ENCODE results near the gene SH2D3C. TPM values are rescaled to one million over a fixed set of nuclear protein-coding genes. Genes with fewer than 3 reads are reported as not detected.
"Not testable (repeated sequence)": the region's sequence is repeated elsewhere in the genome, so short reads cannot be mapped to it uniquely, and the experiment has no call there.

Gene SH2D3C
- total RNA-seq, 4 donors from 2014 or later: 2.6 to 10.1 (median 3.9) TPM

GRCh38 chr9:127762111-127762676, 16.3 kb downstream of the SH2D3C start:
- intact Hi-C loops (cut with DNase I; ENCODE audit: low total_unique reads) (no loop called here), in situ Hi-C loops (cut with MboI; ENCODE audit: low pct_ligation_motif_present in 1 of 4, low pct_unique_long_range_greater_than_20kb in 1 of 4, low sequenced_read_pairs in 3 of 4) (no loop called here)
- H3K9me3 ChIP-seq: no peaks in the 10 kb centered on the region
- WGBS, 2 donors (ENCODE audit: low coverage in 1 of 2): 56% methylated on average over 16 of the region's 16 CpGs; no CpG with 5 or more reads in 1 of the 2 donors
- no peak for DNase-seq
- H3K36me3 ChIP-seq: no peaks in the 10 kb centered on the region
- no peak overlapping the region for H3K4me3 ChIP-seq
- H3K27me3 ChIP-seq: no peaks in the 10 kb centered on the region
- peaks cover 0 to 5% (median 0%) of the 10 kb centered on the region in 4 donors for H3K4me1 ChIP-seq
- no peak for TF ChIP-seq POLR2AphosphoS5 (IDR thresholded peaks at IDR 0.05)
- TF ChIP-seq POLR2A (IDR thresholded peaks at IDR 0.05): no peak
- peak overlapping the region; percentile 26 to 51 (median 38) for H3K27ac ChIP-seq

DNA sequence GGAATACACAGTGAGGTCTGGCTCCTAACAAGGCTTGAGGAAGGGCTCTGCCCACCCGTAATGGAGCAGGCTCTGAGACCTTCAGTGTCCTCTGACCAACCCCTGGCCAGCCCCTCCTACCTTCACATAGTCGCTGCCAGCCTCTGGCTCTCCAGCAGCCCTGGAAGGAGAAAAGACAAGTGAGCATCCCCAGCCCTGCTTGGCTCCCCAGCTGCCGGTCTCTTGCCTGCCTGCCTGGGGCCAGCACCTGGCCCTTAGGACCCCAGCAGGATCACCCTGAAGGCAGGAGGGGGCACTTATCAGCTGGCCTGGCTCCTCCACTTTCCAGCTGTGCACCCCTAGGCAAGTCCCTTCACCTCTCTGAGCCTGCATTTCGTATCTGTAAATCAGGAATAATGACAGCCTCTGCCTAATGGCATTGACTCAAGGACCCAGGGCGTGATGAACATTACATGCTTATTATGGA, 16.9 kb downstream of the SH2D3C start:
- 33 to 52% methylated on average over 2 to 5 of the region's 5 CpGs for WGBS, 2 donors (ENCODE audit: low coverage in 1 of 2)
- H3K27me3 ChIP-seq: peaks cover 3% of the 10 kb centered on the region
- TF ChIP-seq EP300 (IDR thresholded peaks at IDR 0.05; ENCODE audit: low read depth) (no peak), POLR2AphosphoS5 (IDR thresholded peaks at IDR 0.05) (no peak), POLR2A (IDR thresholded peaks at IDR 0.05) (no peak)
- TF ChIP-seq, protein P1, sequence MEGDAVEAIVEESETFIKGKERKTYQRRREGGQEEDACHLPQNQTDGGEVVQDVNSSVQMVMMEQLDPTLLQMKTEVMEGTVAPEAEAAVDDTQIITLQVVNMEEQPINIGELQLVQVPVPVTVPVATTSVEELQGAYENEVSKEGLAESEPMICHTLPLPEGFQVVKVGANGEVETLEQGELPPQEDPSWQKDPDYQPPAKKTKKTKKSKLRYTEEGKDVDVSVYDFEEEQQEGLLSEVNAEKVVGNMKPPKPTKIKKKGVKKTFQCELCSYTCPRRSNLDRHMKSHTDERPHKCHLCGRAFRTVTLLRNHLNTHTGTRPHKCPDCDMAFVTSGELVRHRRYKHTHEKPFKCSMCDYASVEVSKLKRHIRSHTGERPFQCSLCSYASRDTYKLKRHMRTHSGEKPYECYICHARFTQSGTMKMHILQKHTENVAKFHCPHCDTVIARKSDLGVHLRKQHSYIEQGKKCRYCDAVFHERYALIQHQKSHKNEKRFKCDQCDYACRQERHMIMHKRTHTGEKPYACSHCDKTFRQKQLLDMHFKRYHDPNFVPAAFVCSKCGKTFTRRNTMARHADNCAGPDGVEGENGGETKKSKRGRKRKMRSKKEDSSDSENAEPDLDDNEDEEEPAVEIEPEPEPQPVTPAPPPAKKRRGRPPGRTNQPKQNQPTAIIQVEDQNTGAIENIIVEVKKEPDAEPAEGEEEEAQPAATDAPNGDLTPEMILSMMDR (IDR thresholded peaks at IDR 0.05): no peak
- no peaks in the 10 kb centered on the region for H3K36me3 ChIP-seq
- H3K9me3 ChIP-seq: no peaks in the 10 kb centered on the region
- DNase-seq: no peak
- in situ Hi-C loops (cut with MboI; ENCODE audit: low pct_ligation_motif_present in 1 of 4, low pct_unique_long_range_greater_than_20kb in 1 of 4, low sequenced_read_pairs in 3 of 4) (no loop called here), intact Hi-C loops (cut with DNase I; ENCODE audit: low total_unique reads) (no loop called here)
- H3K4me3 ChIP-seq: no peak overlapping the region
- no peaks in the 10 kb centered on the region for H3K4me1 ChIP-seq
- peak overlapping the region in 3 of 4 donors; percentile 28 to 51 (median 43) for H3K27ac ChIP-seq

GRCh38 chr9:127761061-127761460, 17.4 kb downstream of the SH2D3C start:
- Histone ChIP-seq H3K36me3 (no peaks in the 10 kb centered on the region), H3K27me3 (peaks cover 7% of the 10 kb centered on the region), H3K9me3 (no peaks in the 10 kb centered on the region), H3K4me3 (no peak overlapping the region), H3K4me1 (no peaks in the 10 kb centered on the region), H3K27ac (peak overlapping the region in 1 of 4 donors; percentile 2)
- DNase-seq: no peak
- TF ChIP-seq POLR2AphosphoS5 (IDR thresholded peaks at IDR 0.05) (no peak), EP300 (IDR thresholded peaks at IDR 0.05; ENCODE audit: low read depth) (no peak), POLR2A (IDR thresholded peaks at IDR 0.05) (no peak)
- TF ChIP-seq, protein P1 (IDR thresholded peaks at IDR 0.05): no peak
- in situ Hi-C loops (cut with MboI; ENCODE audit: low pct_ligation_motif_present in 1 of 4, low pct_unique_long_range_greater_than_20kb in 1 of 4, low sequenced_read_pairs in 3 of 4) (no loop called here), intact Hi-C loops (cut with DNase I; ENCODE audit: low total_unique reads) (no loop called here)
- WGBS, 2 donors (ENCODE audit: low coverage in 1 of 2): 86% methylated on average over 5 of the region's 5 CpGs; no CpG with 5 or more reads in 1 of the 2 donors

DNA sequence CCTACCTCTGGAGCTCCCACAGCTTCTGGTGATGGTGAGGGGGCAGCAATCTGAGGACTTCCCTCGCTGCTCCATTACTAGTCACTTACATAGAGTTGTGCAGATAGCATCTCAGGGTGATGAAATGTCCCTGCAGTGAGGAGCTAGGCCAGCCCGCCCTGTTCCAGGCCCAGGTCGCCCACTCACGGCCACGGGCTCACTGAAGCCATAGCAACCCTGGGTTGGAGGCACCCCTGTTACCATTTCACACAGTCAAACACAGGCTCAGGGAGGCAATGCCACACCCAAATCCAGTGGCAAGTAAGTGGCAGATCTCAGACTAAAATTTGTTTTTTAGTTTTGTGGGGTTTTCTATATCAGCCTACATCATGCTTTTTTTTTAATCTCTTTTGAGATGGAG, 19.6 kb downstream of the SH2D3C start:
- Histone ChIP-seq H3K4me3 (no peak overlapping the region), H3K27me3 (peaks cover 29% of the 10 kb centered on the region), H3K36me3 (no peaks in the 10 kb centered on the region), H3K9me3 (no peaks in the 10 kb centered on the region), H3K27ac (no peak overlapping the region), H3K4me1 (peaks cover 0 to 3% (median 0%) of the 10 kb centered on the region in 4 donors)
- WGBS, 2 donors (ENCODE audit: low coverage in 1 of 2): 92% methylated on average over 5 of the region's 5 CpGs; no CpG with 5 or more reads in 1 of the 2 donors
- intact Hi-C loops (cut with DNase I; ENCODE audit: low total_unique reads): no loop called here
- DNase-seq: no peak
- TF ChIP-seq, protein P1 (IDR thresholded peaks at IDR 0.05): no peak
- no peak for TF ChIP-seq EP300 (IDR thresholded peaks at IDR 0.05; ENCODE audit: low read depth)
- TF ChIP-seq POLR2A (IDR thresholded peaks at IDR 0.05): no peak
- TF ChIP-seq POLR2AphosphoS5 (IDR thresholded peaks at IDR 0.05): no peak
- in situ Hi-C loops (cut with MboI; ENCODE audit: low pct_ligation_motif_present in 1 of 4, low pct_unique_long_range_greater_than_20kb in 1 of 4, low sequenced_read_pairs in 3 of 4): no loop called here

- H3K27ac ChIP-seq; H3K4me3 ChIP-seq; in situ Hi-C loops (cut with MboI; ENCODE audit: low pct_ligation_motif_present in 1 of 4, low pct_unique_long_range_greater_than_20kb in 1 of 4, low sequenced_read_pairs in 3 of 4); intact Hi-C loops (cut with DNase I; ENCODE audit: low total_unique reads); H3K4me1 ChIP-seq; DNase-seq; H3K36me3 ChIP-seq; H3K9me3 ChIP-seq: not testable (repeated sequence)
- H3K27me3 ChIP-seq: peaks cover 49% of the 10 kb centered on the region
- 81 to 89% methylated on average over 3 to 11 of the region's 11 CpGs for WGBS, 2 donors (ENCODE audit: low coverage in 1 of 2)
Observed at GRCh38 chr9:127756776-127757175, 21.7 kb downstream of the SH2D3C start.

All from transverse colon (tissue), 4 donors.